ENCODE results near the gene SLC15A2. TPM values are rescaled to one million over a fixed set of nuclear protein-coding genes. Genes with fewer than 3 reads are reported as not detected.

The SLC15A2 gene
- total RNA-seq, 1 experiment from 2014 or later, result 2.4 TPM

- Histone ChIP-seq H2BK15ac (ENCODE audit: low read depth, low read length) (no peak overlapping the region), H4K91ac (ENCODE audit: insufficient read length, low read depth, low read length) (no peak overlapping the region), H3K18ac (ENCODE audit: insufficient read length, low read depth, low read length) (no peak overlapping the region), H4K5ac (ENCODE audit: insufficient read length, low read depth, low read length) (no peak overlapping the region), H3K9ac (ENCODE audit: extremely low read depth, insufficient read length, low read length) (no peak overlapping the region), H2BK5ac (ENCODE audit: insufficient read length, low read length) (no peak overlapping the region), H2BK20ac (ENCODE audit: low read depth, low read length, poor library complexity, severe bottlenecking) (no peak overlapping the region), H3T11ph (ENCODE audit: low read length) (no peak overlapping the region), H3K4me2 (ENCODE audit: insufficient read depth, insufficient read length, low read length) (no peak overlapping the region), H3K4ac (ENCODE audit: low read depth, low read length) (no peak overlapping the region), H2AK5ac (ENCODE audit: insufficient read length, low read length) (no peak overlapping the region), H3K79me1 (ENCODE audit: insufficient read depth, low read depth, low read length, poor library complexity, severe bottlenecking) (no peaks in the 10 kb centered on the region), H4K20me1 (ENCODE audit: control insufficient read depth, insufficient read depth, insufficient read length) (no peaks in the 10 kb centered on the region), H2BK120ac (ENCODE audit: low read depth, low read length, poor library complexity, severe bottlenecking) (no peak overlapping the region), H4K8ac (replicated peaks; ENCODE audit: insufficient read length, low read depth, low read length) (no peak overlapping the region), H3K27me3 (ENCODE audit: insufficient read depth, low read length) (no peaks in the 10 kb centered on the region), H3K14ac (ENCODE audit: insufficient read depth, low read length) (no peak overlapping the region), H3K4me1 (ENCODE audit: insufficient read depth, low read length) (no peaks in the 10 kb centered on the region), H2AFZ (ENCODE audit: low read length) (no peak overlapping the region), H3K56ac (ENCODE audit: insufficient read length, low read depth, low read length) (no peak overlapping the region), H3K27ac (ENCODE audit: insufficient read length, low read depth, low read length) (no peak overlapping the region), H3K79me2 (ENCODE audit: insufficient read depth, low read length) (no peaks in the 10 kb centered on the region), H2BK12ac (ENCODE audit: insufficient read length, low read depth, low read length) (no peak overlapping the region), H3K9me3 (ENCODE audit: control insufficient read depth, low read depth, low read length) (no peaks in the 10 kb centered on the region), H3K23me2 (ENCODE audit: insufficient read length, low read depth, low read length, poor library complexity, severe bottlenecking) (no peaks in the 10 kb centered on the region), H3K23ac (ENCODE audit: insufficient read length, low read depth, low read length) (no peak overlapping the region)
- Mint-ChIP-seq H3K27ac (no peak overlapping the region), H3K9me3 (peaks cover 0 to 5% of the 10 kb centered on the region in 2 experiments; a peak in 2 of 5 replicates), H3K36me3 (ENCODE audit: insufficient read depth in 1 of 3, low read depth in 3 of 3) (peaks cover 0 to 15% (median 7%) of the 10 kb centered on the region in 3 experiments; a peak in 5 of 7 replicates), H3K27me3 (ENCODE audit: low read depth) (no peaks in the 10 kb centered on the region), H3K4me1 (peaks cover 18 to 25% of the 10 kb centered on the region in 2 experiments), H3K4me3 (no peak overlapping the region)
- no peak for TF ChIP-seq CTCF (conservative IDR thresholded peaks at IDR 0.05)
- WGBS (ENCODE audit: extremely low coverage, insufficient read length, low lambda C conversion rate), result no CpG with 5 or more reads among the region's 1 CpG
- no peak for DNase-seq
Observed at GRCh38 chr3:121941592-121941991, 47.4 kb downstream of the SLC15A2 start.

Measured in H9 (cell line).